Activated CD4-positive, alpha-beta T cell treated with anti-CD3 and anti-CD28 coated beads, Interleukin-2, amount 10 ng/mL, durations not matched to agents 24 days and 14 days (primary cell): Measurements from ENCODE around the gene ANLN. TPM values are rescaled to one million over a fixed set of nuclear protein-coding genes. Genes with fewer than 3 reads are reported as not detected.
"Not testable (repeated sequence)": the region's sequence is repeated elsewhere in the genome, so short reads cannot be mapped to it uniquely, and the experiment has no call there.

ENCODE experiments used
- DNase-seq: peaks from one replicate; pipeline ENCODE4 v3.0.0; 2022
- H3K27ac Mint-ChIP-seq: one replicate; pipeline ENCODE4 v1.8.0; 2022; ENCODE audit warnings: mild to moderate bottlenecking, mixed read lengths
- H3K27me3 Mint-ChIP-seq: one replicate; pipeline ENCODE4 v1.8.0; 2022; ENCODE audit warnings: mixed read lengths
- H3K36me3 Mint-ChIP-seq: one replicate; pipeline ENCODE4 v1.8.0; 2022; ENCODE audit warnings: low read depth, mild to moderate bottlenecking, mixed read lengths
- H3K4me1 Mint-ChIP-seq: one replicate; pipeline ENCODE4 v1.8.0; 2021; ENCODE audit warnings: mixed read lengths
- H3K4me3 Mint-ChIP-seq: one replicate; pipeline ENCODE4 v1.8.0; 2022; ENCODE audit warnings: mild to moderate bottlenecking, moderate library complexity, mixed read lengths
- H3K9me3 Mint-ChIP-seq: one replicate; pipeline ENCODE4 v1.8.0; 2021; ENCODE audit warnings: mixed read lengths
- intact Hi-C: fragments of 100-400 bp; cut with micrococcal nuclease; formaldehyde crosslinking; loops from one replicate; pipeline ENCODE4 v1.15.1; 2023
- total RNA-seq: library from RNA; stranded (reverse); gene quantifications from 2 replicates; pipeline ENCODE4 v1.2.3, GENCODE V29; 2022

ANLN gene
- total RNA-seq, 1 donor from 2014 or later, result 35.9 TPM

DNA sequence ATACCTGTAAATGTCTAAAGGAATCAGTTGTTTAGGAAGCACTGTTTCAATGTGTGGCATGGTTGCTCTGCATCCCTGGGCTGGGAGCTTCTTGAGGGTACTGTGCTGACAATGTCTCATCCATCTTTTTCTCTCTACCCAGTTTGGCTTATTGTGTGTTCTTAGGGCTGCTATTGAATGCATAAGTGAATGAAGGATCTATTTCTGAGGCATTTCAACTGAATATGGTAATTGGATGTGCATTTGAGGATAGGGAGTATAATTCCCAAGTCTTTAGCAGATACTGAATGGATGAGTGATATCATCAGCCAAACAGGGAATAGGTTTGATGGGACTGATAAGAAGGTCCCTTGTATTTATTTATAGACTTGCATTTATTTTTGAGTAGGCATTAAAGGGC, 64.1 kb downstream of the ANLN start:
- Mint-ChIP-seq H3K4me1 (no peaks in the 10 kb centered on the region), H3K9me3 (no peaks in the 10 kb centered on the region), H3K27me3 (no peaks in the 10 kb centered on the region), H3K27ac (no peak overlapping the region), H3K4me3 (no peak overlapping the region), H3K36me3 (peaks cover 40% of the 10 kb centered on the region)
- no peak for DNase-seq
- intact Hi-C loops, result no loop called here

DNA sequence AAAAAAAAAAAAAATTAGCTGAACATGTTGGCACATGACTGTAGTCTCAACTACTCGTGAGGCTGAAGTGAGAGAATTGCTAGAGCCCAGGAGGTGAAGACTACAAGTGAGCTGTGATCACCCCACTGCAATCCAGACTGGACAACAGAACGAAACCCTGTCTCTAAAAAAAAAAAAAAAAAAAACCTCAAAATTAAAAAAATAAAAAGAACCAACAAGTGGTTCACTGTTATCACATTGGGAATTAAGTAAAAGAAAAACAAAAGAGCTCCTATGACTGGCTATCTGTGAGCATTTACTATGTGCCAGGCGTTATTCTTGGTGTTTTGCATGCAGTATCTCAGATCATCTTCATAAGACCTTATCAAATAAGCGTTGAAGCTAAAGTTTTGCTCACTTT, 66.0 kb downstream of the ANLN start:
- no peaks in the 10 kb centered on the region for H3K4me1 Mint-ChIP-seq
- peaks cover 4% of the 10 kb centered on the region for H3K27me3 Mint-ChIP-seq
- peaks cover 28% of the 10 kb centered on the region for H3K36me3 Mint-ChIP-seq
- H3K4me3 Mint-ChIP-seq, result no peak overlapping the region
- H3K27ac Mint-ChIP-seq, result no peak overlapping the region
- H3K9me3 Mint-ChIP-seq, result no peaks in the 10 kb centered on the region
- DNase-seq, result peak; percentile 41
- intact Hi-C loops, result no loop called here

DNA sequence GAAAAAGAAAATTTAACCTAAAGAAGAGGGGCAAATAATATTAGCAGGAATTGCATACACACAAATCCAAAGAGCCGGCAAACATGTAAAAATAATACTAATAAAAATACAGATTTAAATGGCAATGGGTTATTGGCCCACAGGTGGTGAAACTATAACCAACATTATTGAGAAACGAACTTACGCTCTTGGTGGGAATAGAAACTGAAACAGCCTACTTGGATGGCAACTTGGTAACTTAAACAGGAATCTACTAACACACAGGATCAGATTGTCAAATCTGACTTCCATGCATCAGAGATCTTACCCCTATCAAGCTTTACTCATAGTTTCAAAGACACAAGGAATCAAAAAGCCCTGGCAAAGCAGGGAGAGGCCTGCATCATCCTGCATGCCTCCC, 66.5 kb downstream of the ANLN start:
- intact Hi-C loops, result no loop called here
- peaks cover 4% of the 10 kb centered on the region for H3K27me3 Mint-ChIP-seq
- peaks cover 24% of the 10 kb centered on the region for H3K36me3 Mint-ChIP-seq
- no peaks in the 10 kb centered on the region for H3K4me1 Mint-ChIP-seq
- no peak overlapping the region for H3K27ac Mint-ChIP-seq
- DNase-seq, result peak; percentile 47
- H3K9me3 Mint-ChIP-seq, result no peaks in the 10 kb centered on the region
- H3K4me3 Mint-ChIP-seq, result no peak overlapping the region

DNA sequence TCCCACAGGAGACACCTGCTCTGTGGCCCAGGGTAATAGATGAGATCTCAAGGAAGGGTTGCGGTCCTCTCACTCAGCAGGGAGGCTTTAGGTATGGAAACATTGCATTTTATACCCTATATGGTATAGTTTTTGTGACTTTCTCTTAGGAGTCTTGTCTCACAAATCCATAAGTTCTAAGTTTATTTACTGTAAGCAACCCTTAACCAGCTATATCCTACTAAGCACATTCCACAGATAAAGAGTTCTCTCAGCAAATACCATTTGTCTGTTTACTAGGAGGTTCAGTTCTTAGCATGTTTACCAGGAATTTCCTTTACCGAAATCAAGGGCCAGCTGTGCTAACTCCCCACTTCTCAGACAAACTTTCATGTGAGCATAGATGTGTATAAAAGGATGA, 66.9 kb downstream of the ANLN start:
- no peaks in the 10 kb centered on the region for H3K9me3 Mint-ChIP-seq
- H3K4me3 Mint-ChIP-seq, result no peak overlapping the region
- DNase-seq, result no peak
- H3K4me1 Mint-ChIP-seq, result no peaks in the 10 kb centered on the region
- H3K27me3 Mint-ChIP-seq, result peaks cover 4% of the 10 kb centered on the region
- no peak overlapping the region for H3K27ac Mint-ChIP-seq
- intact Hi-C loops, result no loop called here
- H3K36me3 Mint-ChIP-seq, result peaks cover 21% of the 10 kb centered on the region

DNA sequence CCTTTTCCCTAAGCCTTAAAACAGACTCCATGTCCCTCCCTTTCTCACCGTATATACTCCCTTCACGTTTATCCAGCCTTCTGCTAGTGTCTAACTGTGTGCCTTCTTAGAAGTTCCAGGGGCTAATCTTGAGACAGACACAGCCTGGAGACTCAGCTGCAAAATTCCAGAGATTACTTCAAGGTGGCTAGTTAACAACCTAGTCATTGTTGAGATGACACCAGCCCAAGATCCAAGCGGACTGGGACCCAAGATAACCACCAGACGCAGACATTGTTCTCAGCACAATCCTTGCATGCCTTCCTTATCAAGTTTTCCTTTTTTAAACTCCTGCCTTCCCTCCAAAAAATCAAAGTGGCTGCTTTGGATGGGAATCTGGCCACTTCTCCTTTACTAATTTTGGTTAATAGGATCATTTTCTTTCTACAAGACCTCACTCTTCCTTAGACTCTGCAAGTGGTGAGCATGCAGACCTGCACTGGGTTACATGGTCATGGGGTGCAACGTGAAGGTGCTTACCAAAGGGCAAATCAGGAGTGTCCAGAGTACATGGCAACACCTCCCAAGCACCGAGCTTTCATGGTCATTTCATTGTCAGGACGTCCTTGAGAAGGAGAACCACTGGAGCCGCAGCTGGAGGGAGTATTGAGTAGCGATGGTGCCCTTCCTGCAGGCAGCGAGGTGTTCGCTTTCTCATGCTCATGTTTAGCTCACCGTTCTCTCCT, 69.7 kb downstream of the ANLN start:
- Mint-ChIP-seq H3K27ac (no peak overlapping the region), H3K4me3 (no peak overlapping the region), H3K4me1 (no peaks in the 10 kb centered on the region), H3K36me3 (peaks cover 4% of the 10 kb centered on the region), H3K27me3 (peaks cover 8% of the 10 kb centered on the region), H3K9me3 (no peaks in the 10 kb centered on the region)
- intact Hi-C loops, result no loop called here
- DNase-seq, result no peak

DNA sequence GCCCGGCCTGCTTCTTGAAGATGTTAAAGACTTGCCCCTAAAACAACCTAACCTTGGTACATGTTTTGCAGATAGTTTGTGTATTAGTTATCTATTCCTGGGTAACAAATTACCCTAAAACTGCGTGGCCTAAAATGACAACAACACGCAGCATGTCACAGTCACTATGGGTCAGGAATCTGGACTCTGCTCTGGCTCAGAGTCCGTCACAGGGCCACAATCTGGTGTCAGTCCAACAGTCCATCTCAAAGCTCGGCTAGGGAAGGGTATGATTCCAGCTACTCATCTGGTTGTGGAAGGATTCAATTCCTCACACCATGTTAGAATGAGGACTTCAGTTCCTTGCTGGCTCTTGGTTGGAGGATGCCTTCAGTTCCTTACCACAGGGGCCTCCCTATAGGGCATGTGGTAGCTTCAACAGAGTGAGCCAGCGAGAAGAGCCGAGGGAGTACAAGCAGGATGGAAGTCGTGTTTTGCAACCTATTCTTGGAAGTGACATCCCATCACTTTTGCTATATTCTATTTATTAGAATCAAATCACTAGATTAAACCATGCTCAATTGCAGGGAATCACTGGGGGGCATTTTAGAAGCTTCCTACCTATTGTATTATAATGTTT, 71.3 kb downstream of the ANLN start:
- DNase-seq, result no peak
- Mint-ChIP-seq H3K36me3 (peaks cover under 1% of the 10 kb centered on the region), H3K9me3 (no peaks in the 10 kb centered on the region), H3K4me1 (no peaks in the 10 kb centered on the region), H3K4me3 (no peak overlapping the region), H3K27ac (no peak overlapping the region), H3K27me3 (peaks cover 11% of the 10 kb centered on the region)
- intact Hi-C loops, result no loop called here

DNA sequence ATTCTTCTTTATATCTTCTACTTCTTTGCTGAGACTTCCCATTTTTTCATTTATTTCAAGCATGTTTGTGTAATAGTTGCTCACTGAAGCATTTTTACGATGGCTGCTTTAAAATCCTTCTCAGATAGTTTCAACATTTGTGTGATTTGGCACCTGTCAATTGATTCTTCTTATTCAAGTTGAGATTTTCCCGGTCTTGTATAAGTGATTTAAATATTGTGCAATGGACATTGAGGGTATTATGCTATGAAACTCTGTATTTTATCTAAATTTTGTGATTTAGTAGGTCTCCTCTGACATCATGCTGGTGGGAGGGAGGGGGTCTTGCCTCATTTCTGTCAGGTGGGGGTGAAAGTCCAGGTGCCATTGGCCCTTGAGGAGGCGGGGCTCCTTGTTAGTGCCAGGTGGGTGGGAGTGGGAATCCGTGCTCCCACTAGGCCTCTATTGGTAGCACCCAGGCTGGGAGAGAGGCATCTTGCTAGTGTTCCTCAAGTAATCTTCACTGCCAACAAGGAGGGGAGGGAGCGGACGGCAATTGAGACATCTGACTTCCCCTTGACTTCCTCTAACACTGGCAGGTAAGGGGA, 73.0 kb downstream of the ANLN start:
- Mint-ChIP-seq H3K9me3 (no peaks in the 10 kb centered on the region), H3K27me3 (peaks cover 16% of the 10 kb centered on the region), H3K4me3 (no peak overlapping the region), H3K4me1 (no peaks in the 10 kb centered on the region), H3K36me3 (no peaks in the 10 kb centered on the region), H3K27ac (no peak overlapping the region)
- no peak for DNase-seq
- intact Hi-C loops, result no loop called here

DNA sequence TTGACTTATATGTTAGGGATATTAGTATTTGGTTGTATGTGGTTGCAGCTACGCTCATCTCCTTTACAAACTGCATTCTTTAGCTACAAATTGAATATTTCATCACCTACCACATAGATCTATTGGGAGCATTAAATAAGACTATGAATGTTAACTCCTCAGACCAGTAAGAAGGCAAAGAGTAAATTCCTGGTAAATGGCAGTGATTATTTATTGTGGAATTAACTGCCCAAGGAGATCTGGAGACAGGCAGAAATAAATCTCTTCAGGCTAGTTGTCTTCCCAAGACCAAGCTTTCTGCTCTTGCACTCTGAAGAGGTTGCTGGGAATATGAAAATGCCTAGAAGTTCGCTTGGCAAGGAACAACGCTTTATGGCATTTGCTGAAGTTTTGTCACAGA, 74.6 kb downstream of the ANLN start:
- intact Hi-C loops, result no loop called here
- Mint-ChIP-seq H3K4me3 (no peak overlapping the region), H3K36me3 (no peaks in the 10 kb centered on the region)

DNA sequence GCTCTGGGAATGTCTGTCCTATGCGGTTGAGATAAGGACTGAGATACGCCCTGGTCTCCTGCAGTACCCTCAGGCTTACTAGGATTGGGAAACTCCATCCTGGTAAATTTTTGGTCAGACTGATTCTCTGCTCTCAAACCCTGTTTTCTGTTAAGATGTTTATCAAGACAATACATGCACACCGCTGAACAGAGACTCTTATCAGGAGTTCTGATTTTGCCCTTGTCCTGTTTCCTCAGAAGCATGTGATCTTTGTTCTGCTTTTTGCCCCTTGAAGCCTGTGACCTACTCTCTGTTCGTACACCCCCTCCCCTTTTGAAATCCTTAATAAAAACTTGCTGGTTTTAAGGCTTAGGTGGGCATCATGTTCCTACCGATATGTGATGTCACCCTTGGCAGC, 76.3 kb downstream of the ANLN start:
- H3K9me3 Mint-ChIP-seq, H3K4me1 Mint-ChIP-seq, intact Hi-C loops, H3K4me3 Mint-ChIP-seq, H3K36me3 Mint-ChIP-seq, DNase-seq, H3K27ac Mint-ChIP-seq: not testable (repeated sequence)
- H3K27me3 Mint-ChIP-seq, result peaks cover 12% of the 10 kb centered on the region

More for the DNA sequence above, 74.6 kb downstream of the ANLN start:
- Mint-ChIP-seq H3K4me1 (no peaks in the 10 kb centered on the region), H3K27me3 (peaks cover 15% of the 10 kb centered on the region), H3K9me3 (no peaks in the 10 kb centered on the region), H3K27ac (no peak overlapping the region)
- DNase-seq, result no peak

DNA sequence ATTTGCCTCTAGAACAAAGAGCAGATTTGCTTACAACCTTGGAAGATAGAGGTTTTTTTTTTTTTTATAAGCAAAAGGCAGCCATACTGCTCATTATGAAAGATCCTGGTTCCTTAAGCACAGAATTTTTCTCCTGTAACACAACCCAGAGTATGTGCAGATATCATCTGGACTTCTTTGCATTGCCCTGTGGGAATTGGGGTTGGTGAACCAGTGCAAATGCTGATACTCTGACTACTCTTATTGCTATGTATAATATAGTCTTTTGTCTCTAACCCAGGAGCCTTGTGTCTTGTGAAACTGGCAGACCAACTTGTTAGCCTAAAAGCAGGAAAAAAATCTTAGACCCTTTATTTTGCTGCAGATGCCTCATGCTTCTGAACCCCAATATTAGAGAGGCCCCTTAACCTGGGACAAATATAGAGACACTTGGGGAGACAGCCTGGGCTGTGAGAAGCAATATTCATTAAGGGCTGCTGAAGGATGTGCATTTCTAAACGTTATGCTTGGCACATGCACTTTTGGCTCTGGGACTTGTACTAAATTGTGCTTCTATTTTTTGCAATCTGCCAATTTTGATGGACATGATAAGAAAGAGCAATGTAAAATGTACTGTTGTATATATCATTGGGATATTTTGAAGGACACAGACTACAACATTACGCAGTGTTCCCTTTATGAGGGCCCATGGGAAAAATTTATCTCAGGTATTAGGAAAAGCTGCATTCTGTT, 78.9 kb downstream of the ANLN start:
- Mint-ChIP-seq H3K36me3 (no peaks in the 10 kb centered on the region), H3K4me1 (peaks cover 2% of the 10 kb centered on the region), H3K9me3 (no peaks in the 10 kb centered on the region), H3K4me3 (no peak overlapping the region), H3K27ac (no peak overlapping the region), H3K27me3 (peaks cover 12% of the 10 kb centered on the region)
- intact Hi-C loops, result no loop called here
- DNase-seq, result no peak

DNA sequence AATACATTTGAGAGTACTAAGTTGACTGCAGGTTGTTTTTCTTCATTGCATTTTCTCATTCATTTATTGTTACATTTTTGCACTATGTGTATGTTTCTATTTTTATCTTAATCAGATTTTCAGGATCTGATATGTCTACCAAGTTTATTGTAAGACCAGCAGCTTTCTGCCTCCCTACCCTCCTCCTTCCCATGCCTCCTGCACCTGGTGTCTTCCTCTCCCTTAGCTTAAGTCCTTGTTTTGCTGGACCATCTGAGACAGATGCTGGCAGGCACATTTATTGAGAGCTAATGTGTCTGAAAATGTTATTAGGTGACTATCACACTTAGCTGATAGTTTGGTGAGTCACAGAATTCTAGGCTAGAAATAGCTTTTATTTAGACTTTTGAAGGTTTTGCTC, 79.6 kb downstream of the ANLN start:
- Mint-ChIP-seq H3K9me3 (no peaks in the 10 kb centered on the region), H3K4me3 (no peak overlapping the region), H3K27me3 (peaks cover 9% of the 10 kb centered on the region), H3K4me1 (peaks cover 8% of the 10 kb centered on the region), H3K27ac (no peak overlapping the region), H3K36me3 (no peaks in the 10 kb centered on the region)
- intact Hi-C loops, result no loop called here
- DNase-seq, result no peak

DNA sequence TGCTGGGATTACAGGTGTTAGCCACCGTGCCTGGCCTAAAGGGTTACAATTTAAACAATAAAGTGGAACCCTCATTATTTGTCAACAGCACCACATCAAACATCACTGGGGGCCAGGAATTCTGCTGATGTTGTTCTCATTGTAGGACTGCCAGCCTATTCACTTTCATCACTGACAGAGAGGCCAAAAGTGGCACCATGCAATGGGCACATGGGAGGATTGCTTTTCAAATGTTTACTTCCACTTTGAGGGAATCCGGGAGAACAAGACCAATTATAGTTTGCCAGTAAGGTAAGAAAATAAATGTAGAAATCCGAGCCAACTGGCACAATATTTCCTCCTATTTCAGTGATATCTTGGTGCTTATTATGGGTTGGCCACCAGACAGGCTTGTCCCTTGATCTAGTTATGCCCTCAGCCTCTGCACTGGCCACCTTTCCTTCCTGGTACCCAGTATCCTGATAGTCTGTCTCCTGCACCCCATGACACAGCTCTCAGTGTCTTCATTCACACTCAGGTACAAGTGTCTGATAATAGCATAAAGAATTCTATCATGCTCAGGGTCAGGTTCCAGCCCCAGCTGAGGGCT, 82.6 kb downstream of the ANLN start:
- Mint-ChIP-seq H3K27me3 (no peaks in the 10 kb centered on the region), H3K4me1 (peaks cover 18% of the 10 kb centered on the region), H3K27ac (no peak overlapping the region), H3K4me3 (no peak overlapping the region), H3K36me3 (peaks cover 1% of the 10 kb centered on the region), H3K9me3 (peaks cover 3% of the 10 kb centered on the region)
- DNase-seq, result no peak
- intact Hi-C loops, result loop anchor here (5.0 kb wide), 1 partner anchor 725 kb away; no protein-coding TSS in a partner anchor

DNA sequence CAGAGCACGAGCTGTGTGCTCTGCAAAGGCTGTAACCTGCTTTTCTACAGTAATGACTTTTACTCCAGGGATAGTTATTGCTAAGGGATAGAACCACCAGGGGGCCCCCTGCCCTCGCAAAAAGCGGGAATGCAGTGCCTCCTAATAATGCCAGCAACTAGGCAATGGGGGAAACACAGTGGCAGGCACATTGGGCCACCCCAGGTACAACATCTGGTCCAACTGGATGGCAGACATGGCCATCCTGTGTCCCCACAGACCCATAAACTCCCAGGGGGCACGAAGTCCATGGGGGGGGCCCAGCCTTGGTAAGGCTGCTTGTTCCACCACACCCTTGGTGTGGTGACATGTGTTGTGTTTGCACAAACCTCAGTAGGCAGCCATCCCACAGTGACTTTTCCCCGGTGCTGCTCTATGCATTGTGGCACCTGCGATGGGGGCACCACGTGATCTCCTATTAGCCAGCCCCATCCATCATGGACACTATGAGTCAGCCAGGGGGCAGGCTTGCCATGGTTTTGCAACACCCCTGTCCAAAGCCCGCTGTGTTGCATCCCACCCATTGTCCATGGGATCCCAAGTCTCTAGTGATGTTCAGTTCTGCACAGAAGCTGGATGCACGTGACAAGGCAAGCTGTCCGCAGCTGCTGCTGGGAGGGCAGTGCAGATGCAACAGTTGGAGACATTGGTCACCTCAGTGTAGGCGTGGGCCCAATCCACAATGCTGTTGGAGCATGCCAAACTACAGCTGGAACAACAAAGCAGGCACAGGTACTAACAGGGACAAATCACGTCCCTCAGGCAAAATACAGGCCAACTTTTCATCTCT, 84.0 kb downstream of the ANLN start:
- no peak overlapping the region for H3K27ac Mint-ChIP-seq
- peak; percentile 78 for DNase-seq
- no peak overlapping the region for H3K4me3 Mint-ChIP-seq
- H3K36me3 Mint-ChIP-seq, result peaks cover 1% of the 10 kb centered on the region
- intact Hi-C loops, result loop anchor here (5.0 kb wide), 1 partner anchor 724 kb away; no protein-coding TSS in a partner anchor
- peaks cover 3% of the 10 kb centered on the region for H3K9me3 Mint-ChIP-seq
- peaks cover 18% of the 10 kb centered on the region for H3K4me1 Mint-ChIP-seq
- H3K27me3 Mint-ChIP-seq, result no peaks in the 10 kb centered on the region
